B cell (primary cell): Measurements from ENCODE around the gene UNC119. TPM values are rescaled to one million over a fixed set of nuclear protein-coding genes. Genes with fewer than 3 reads are reported as not detected.

Source experiments
- ATAC-seq: fragments of 200-7000 bp; cut with Tn5 transposase; one replicate; pipeline ENCODE4 v1.10.0; 2021; ENCODE audit warnings: low read depth, mild to moderate bottlenecking, moderate number of reproducible peaks, moderate library complexity
- CTCF ChIA-PET: fragments of 350-600 bp; sonication (Branson Sonifier 250); formaldehyde crosslinking; loops from one replicate; lab custom pipeline; 2021; ENCODE audit warnings: antibody characterized with exemption, inconsistent platforms; lab: Charles Lee
- POLR2A ChIA-PET: fragments of 350-600 bp; sonication (Branson Sonifier 250); formaldehyde crosslinking; loops from one replicate; lab custom pipeline; 2021; ENCODE audit warnings: antibody characterized with exemption; lab: Charles Lee
- DNase-seq: peaks from one replicate; pipeline ENCODE4 v3.0.0; 2013
- H2AFZ ChIP-seq: 2 replicates; pipeline ENCODE4 v1.6.1; 2012; ENCODE audit warnings: mild to moderate bottlenecking, low read depth, low read length; ENCODE audit not compliant: insufficient read depth, poor library complexity, severe bottlenecking
- H3K27ac ChIP-seq, 2 donors: 1 replicate in 1 of 2; 2 replicates in 1 of 2; pipeline ENCODE4 v1.5.1; 2012 to 2013; ENCODE audit warnings: low read length in 2 of 2, mild to moderate bottlenecking in 2 of 2, moderate library complexity in 1 of 2
- H3K27me3 ChIP-seq, 4 experiments: fragments of 200-600 bp in 1 of 4; sonication (generic) in 1 of 4; replicated peaks in 1 of 4; 1 replicate in 2 of 4; 2 replicates in 2 of 4; pipeline versions ENCODE4 v1.6.1 to v1.7.0; 2013 to 2016; ENCODE audit warnings: low read length in 3 of 4, mild to moderate bottlenecking in 2 of 4, mixed read lengths in 1 of 4, moderate library complexity in 1 of 4; ENCODE audit not compliant: insufficient read depth in 4 of 4, control insufficient read depth in 3 of 4; ENCODE audit errors: control extremely low read depth in 1 of 4
- H3K36me3 ChIP-seq, 2 experiments: replicated peaks in 1 of 2; 1 replicate in 1 of 2; 2 replicates in 1 of 2; pipeline versions ENCODE4 v1.6.1 to v1.7.1; 2013; ENCODE audit warnings: low read length in 1 of 2; ENCODE audit not compliant: insufficient read depth in 2 of 2, control insufficient read depth in 1 of 2; ENCODE audit errors: control extremely low read depth in 1 of 2, extremely low read depth in 1 of 2
- H3K4me1 ChIP-seq, 2 donors: fragments of 200-600 bp in 1 of 2; sonication (generic) in 1 of 2; 1 replicate in 1 of 2; 2 replicates in 1 of 2; pipeline versions ENCODE4 v1.5.1 to v1.6.1; 2013 to 2017; ENCODE audit warnings: low read length in 2 of 2; ENCODE audit not compliant: control insufficient read depth in 2 of 2, insufficient read depth in 2 of 2
- H3K4me2 ChIP-seq: replicated peaks from 2 replicates; pipeline ENCODE3; 2012; ENCODE audit warnings: mild to moderate bottlenecking, low read depth, low read length; ENCODE audit not compliant: poor library complexity, severe bottlenecking
- H3K4me3 ChIP-seq, 5 experiments: fragments of 200-600 bp in 1 of 5; sonication (generic) in 1 of 5; 1 replicate in 3 of 5; 2 replicates in 2 of 5; pipeline versions ENCODE4 v1.5.1 to v1.7.0; 2011 to 2016; ENCODE audit warnings: low read length in 4 of 5, mild to moderate bottlenecking in 4 of 5, low read depth in 2 of 5, control low read depth in 1 of 5, moderate library complexity in 1 of 5; ENCODE audit not compliant: insufficient read depth in 1 of 5; ENCODE audit errors: control extremely low read depth in 1 of 5, extremely low read depth in 1 of 5
- H3K79me2 ChIP-seq: fragments of 200-600 bp; sonication (generic); one replicate; pipeline ENCODE4 v1.6.0; 2016; ENCODE audit warnings: low read length; ENCODE audit not compliant: control insufficient read depth, insufficient read depth
- H3K9ac ChIP-seq: fragments of 200-600 bp; sonication (generic); 2 replicates; pipeline ENCODE4 v1.6.1; 2017; ENCODE audit warnings: mild to moderate bottlenecking, low read length, moderate library complexity
- H3K9me3 ChIP-seq, 3 donors: one replicate each; pipeline versions ENCODE4 v1.6.1 to v1.7.1; 2013; ENCODE audit warnings: low read length in 2 of 3; ENCODE audit not compliant: control insufficient read depth in 2 of 3, insufficient read depth in 1 of 3; ENCODE audit errors: control extremely low read depth in 1 of 3
- H4K20me1 ChIP-seq: 2 replicates; pipeline ENCODE4 v1.6.0; 2012; ENCODE audit warnings: mild to moderate bottlenecking, low read length; ENCODE audit not compliant: insufficient read depth, control insufficient read depth, poor library complexity, severe bottlenecking
- H3K27ac Mint-ChIP-seq: one replicate; pipeline ENCODE4 v1.8.0; 2021; ENCODE audit warnings: mixed read lengths
- H3K27me3 Mint-ChIP-seq: one replicate; pipeline ENCODE4 v1.8.0; 2021; ENCODE audit warnings: mixed read lengths
- H3K4me1 Mint-ChIP-seq: one replicate; pipeline ENCODE4 v1.8.0; 2021; ENCODE audit warnings: mixed read lengths
- H3K4me3 Mint-ChIP-seq: one replicate; pipeline ENCODE4 v1.8.0; 2021; ENCODE audit warnings: mixed read lengths
- H3K9me3 Mint-ChIP-seq: one replicate; pipeline ENCODE4 v1.8.0; 2022; ENCODE audit warnings: mixed read lengths; ENCODE audit not compliant: insufficient read depth
- CTCF ChIP-seq: fragments of 200-600 bp; IDR thresholded peaks from one replicate; pipeline ENCODE4 v1.8.0; 2022; ENCODE audit warnings: antibody characterized with exemption, mild to moderate bottlenecking
- EZH2 ChIP-seq: IDR thresholded peaks from 2 replicates; pipeline ENCODE4 v1.6.1; 2012; ENCODE audit warnings: borderline replicate concordance, low read depth, mild to moderate bottlenecking, moderate library complexity, low read length; ENCODE audit not compliant: insufficient read depth, poor library complexity, severe bottlenecking
- WGBS: methylation state at CpG from one replicate; pipeline ENCODE4 v1.1.5; 2013; ENCODE audit warnings: missing lambda C conversion rate; ENCODE audit not compliant: insufficient coverage; 5-methylcytosine and 5-hydroxymethylcytosine counted together
- intact Hi-C: fragments of 100-400 bp; cut with micrococcal nuclease; formaldehyde crosslinking; loops from one replicate; pipeline ENCODE4 v1.10.0; 2022
- polyA plus RNA-seq: library from polyadenylated mRNA; depleted of rRNA; stranded (reverse); fragments of >200 nt; gene quantifications from 2 replicates; pipeline ENCODE4 v1.2.3, GENCODE V29; 2012
- total RNA-seq, 2 donors: library from RNA; stranded (reverse); fragments of 120-200 nt in 1 of 2; gene quantifications; 1 replicate in 1 of 2; 2 replicates in 1 of 2; pipeline versions ENCODE4 v1.2.3 to v1.2.4, GENCODE V29; 2013 to 2022

UNC119 gene
- total and polyA plus RNA-seq, 2 donors (not counting 1 experiment from before 2014, with no cell fraction given) = 75.3 to 174 TPM

- Histone ChIP-seq H3K36me3 (peaks cover 0 to 6% of the 10 kb centered on the region in 2 experiments), H3K9ac (peak within 1 kb of the TSS; percentile 94), H3K9me3 (no peaks in the 10 kb centered on the region), H3K4me1 (peaks cover 44 to 63% of the 10 kb centered on the region in 2 donors), H4K20me1 (peaks cover 13% of the 10 kb centered on the region), H2AFZ (peak within 1 kb of the TSS; percentile 95), H3K4me3 (peak within 1 kb of the TSS; percentile 69 to 99 (median 86)), H3K79me2 (peaks cover 64% of the 10 kb centered on the region), H3K4me2 (peak within 1 kb of the TSS; percentile 87), H3K27ac (peak within 1 kb of the TSS; percentile 74 to 80), H3K27me3 (no peaks in the 10 kb centered on the region)
- TF ChIP-seq EZH2 = no peak
- TF ChIP-seq CTCF = no peak
- Mint-ChIP-seq H3K4me3 (peak within 1 kb of the TSS; percentile 95), H3K27me3 (no peaks in the 10 kb centered on the region), H3K27ac (peak within 1 kb of the TSS; percentile 93), H3K4me1 (peaks cover 60% of the 10 kb centered on the region), H3K9me3 (no peaks in the 10 kb centered on the region)
- POLR2A ChIA-PET = interaction anchor here (0.6 to 2.3 kb wide), 7 partner anchors 20 to 380 kb away, joined by 3 to 14 read pairs (median 6); partner anchors contain the start of genes BLTP2, PHF12 and UNC119
- intact Hi-C loops = loop anchor here (1.0 to 10.0 kb wide), 4 partner anchors 19 to 234 kb away; partner anchors contain the start of genes IFT20, PROCA1, RAB34 and RPL23A
- peak; percentile 92 for DNase-seq
- ATAC-seq = peak; percentile 96
- CTCF ChIA-PET = interaction anchor here (0.7 to 3.3 kb wide), 9 partner anchors 10 to 156 kb away, joined by 3 to 31 read pairs (median 4); no protein-coding TSS in a partner anchor
- 1% methylated on average over 39 of the region's 49 CpGs for WGBS
Measured at GRCh38 chr17:28571361-28572122, 19.1 kb upstream of the UNC119 start, which contains the start of gene PIGS. Gene PIGS (minus strand): TSS chr17:28571524. CDS start chr17:28571496, 28 bp downstream.
